Rectal smooth muscle tissue (tissue), 1 donor: ENCODE data around the gene VARS1.

Experiments
- H3K27ac ChIP-seq: one replicate; pipeline ENCODE4 v1.7.0; 2013; ENCODE audit warnings: low read depth, low read length, inconsistent platforms
- H3K27me3 ChIP-seq: one replicate; pipeline ENCODE4 v1.7.0; 2013; ENCODE audit warnings: low read length; ENCODE audit not compliant: control insufficient read depth, insufficient read depth
- H3K36me3 ChIP-seq: one replicate; pipeline ENCODE4 v1.7.0; 2013; ENCODE audit warnings: low read length; ENCODE audit not compliant: control insufficient read depth, insufficient read depth
- H3K4me1 ChIP-seq: one replicate; pipeline ENCODE4 v1.7.0; 2013; ENCODE audit warnings: low read length; ENCODE audit not compliant: control insufficient read depth, insufficient read depth
- H3K4me3 ChIP-seq: one replicate; pipeline ENCODE4 v1.7.0; 2013; ENCODE audit warnings: low read length
- H3K9ac ChIP-seq: one replicate; pipeline ENCODE4 v1.7.0; 2013; ENCODE audit warnings: low read length

VARS1 gene

DNA sequence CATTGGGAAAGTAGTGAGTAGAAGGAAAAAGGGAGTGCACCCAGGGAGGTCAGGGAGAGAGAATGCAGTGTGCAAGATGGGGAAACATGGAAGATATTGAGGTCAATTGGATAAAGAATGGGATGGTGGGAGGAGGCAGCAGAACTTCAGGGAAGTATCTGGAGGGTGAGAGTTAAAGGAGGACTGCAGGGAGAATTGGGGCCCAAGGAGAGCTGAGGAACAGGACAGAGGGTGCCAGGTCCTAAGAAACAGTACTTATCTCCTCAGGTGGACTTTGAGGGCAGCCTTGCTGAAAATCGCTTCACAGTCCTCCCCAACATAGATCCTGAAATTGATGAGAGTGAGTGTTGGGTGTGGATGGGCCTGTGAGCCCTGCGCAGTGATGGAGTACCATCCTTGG is 37.3 kb downstream of the VARS1 start:
- no peaks in the 10 kb centered on the region for H3K27me3 ChIP-seq
- H3K4me1 ChIP-seq: no peaks in the 10 kb centered on the region
- H3K36me3 ChIP-seq: no peaks in the 10 kb centered on the region
- no peak overlapping the region for H3K27ac ChIP-seq
- H3K4me3 ChIP-seq: no peak overlapping the region
- no peak overlapping the region for H3K9ac ChIP-seq

DNA sequence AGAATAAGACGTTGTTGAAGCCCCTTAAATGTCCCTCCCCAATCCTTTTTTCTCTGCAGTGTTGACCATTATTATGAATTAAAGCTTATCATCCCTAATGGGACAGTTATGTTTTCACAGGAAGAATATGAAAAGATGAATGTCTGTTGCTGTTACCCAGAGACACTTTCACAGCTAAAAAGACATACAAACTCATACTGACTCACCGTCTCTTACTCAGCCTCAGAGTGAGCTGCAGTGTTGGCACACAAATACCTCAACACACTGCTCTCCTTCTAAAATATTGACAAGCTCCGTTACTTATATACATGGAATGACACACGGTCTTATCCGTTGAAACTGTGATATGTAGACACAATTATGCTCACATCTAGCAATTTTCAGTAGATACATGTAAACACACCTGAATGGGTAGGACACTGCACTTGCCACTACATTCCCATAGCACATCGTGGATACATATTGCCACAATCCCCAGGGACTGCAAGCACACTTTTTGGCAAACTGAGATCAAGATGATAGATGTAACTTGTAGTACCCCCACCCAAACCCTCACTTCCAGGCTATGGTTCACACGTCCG is 42.7 kb downstream of the VARS1 start:
- no peak overlapping the region for H3K4me3 ChIP-seq
- no peaks in the 10 kb centered on the region for H3K27me3 ChIP-seq
- no peak overlapping the region for H3K9ac ChIP-seq
- no peaks in the 10 kb centered on the region for H3K4me1 ChIP-seq
- no peak overlapping the region for H3K27ac ChIP-seq
- H3K36me3 ChIP-seq: no peaks in the 10 kb centered on the region

DNA sequence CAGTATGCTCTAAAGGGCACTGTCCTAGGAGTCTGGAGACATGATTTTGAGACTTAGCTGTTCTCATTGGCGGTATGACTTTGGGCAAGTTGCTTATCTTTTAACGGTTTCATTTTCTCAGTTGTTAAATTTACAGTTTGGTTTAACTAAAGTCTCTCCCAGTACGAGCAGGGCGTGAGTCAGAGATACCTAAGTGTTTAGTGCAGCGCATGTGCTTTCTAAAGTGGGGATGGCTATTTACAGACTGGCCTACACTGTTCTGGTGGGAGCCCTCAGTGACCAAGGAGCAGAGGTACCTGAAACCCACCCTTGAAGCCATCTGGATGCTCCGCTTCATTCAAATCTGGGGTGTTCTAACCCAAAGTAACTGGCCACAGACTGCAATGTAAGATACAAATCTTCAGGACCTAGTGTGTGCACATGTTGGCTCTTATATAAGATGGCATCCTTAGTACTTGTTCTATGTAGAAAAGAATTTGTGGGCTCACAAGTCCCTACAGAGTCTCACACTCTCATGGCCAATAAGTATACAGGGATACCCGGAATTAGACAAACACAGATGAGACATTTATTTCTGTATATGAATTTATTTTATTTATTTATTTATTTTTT is 45.0 kb downstream of the VARS1 start:
- Histone ChIP-seq H3K27me3 (no peaks in the 10 kb centered on the region), H3K27ac (no peak overlapping the region), H3K4me3 (no peak overlapping the region), H3K9ac (no peak overlapping the region), H3K4me1 (no peaks in the 10 kb centered on the region), H3K36me3 (no peaks in the 10 kb centered on the region)

DNA sequence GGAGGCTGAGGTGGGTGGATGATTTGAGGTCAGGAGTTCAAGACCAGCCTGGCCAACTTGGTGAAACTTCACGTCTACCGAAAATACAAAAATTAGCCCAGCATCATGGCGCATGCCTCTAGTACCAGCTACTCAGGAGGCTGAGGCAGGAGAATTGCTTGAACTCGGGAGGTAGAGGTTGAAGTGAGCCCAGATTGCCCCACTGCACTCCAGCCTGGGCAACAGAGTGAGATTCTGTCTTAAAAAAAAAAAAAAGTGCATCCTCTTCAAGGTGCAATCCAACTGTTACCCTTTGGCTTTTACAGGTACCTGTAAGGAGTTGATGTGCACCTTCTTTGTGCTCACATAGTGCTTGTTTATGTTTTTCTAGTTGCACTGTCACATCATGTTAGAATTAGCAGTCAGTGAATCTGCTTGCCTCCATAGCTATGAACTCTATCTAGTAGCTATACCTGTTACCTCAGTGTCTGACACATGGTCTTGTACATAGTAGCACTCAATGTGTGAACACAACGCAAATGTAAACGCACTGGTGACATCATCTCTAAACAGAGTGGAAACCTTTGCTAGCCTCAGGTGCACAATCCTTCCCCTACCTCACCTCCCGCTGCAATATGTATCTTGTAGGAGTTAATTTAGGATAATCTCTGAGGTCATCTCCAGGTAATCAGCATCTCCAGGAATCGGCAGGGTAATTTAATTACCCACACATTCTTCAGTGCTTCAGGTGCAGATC is 46.1 kb downstream of the VARS1 start:
- Histone ChIP-seq H3K4me1 (no peaks in the 10 kb centered on the region), H3K27me3 (no peaks in the 10 kb centered on the region), H3K4me3 (no peak overlapping the region), H3K36me3 (no peaks in the 10 kb centered on the region), H3K27ac (no peak overlapping the region), H3K9ac (no peak overlapping the region)
